ENCODE results near the gene MS4A4E.
"Not testable (repeated sequence)": the region's sequence is repeated elsewhere in the genome, so short reads cannot be mapped to it uniquely, and the experiment has no call there.

MS4A4E gene

GRCh38 chr11:60242740-60243239 is at the start of gene MS4A4E:
MS4A4E (minus strand) TSS chr11:60243137; CDS start chr11:60230055, 13,082 bp downstream.
- no peak for DNase-seq

GRCh38 chr11:60292145-60292544 is 49.2 kb upstream of the MS4A4E start:
- DNase-seq: no peak

- no peak for DNase-seq
These were observed 45.6 kb upstream of the MS4A4E start for GRCh38 chr11:60288531-60288930.

- not testable (repeated sequence) for DNase-seq
These were observed 42.6 kb upstream of the MS4A4E start for GRCh38 chr11:60285411-60286126.

- no peak for DNase-seq
These were observed 39.3 kb upstream of the MS4A4E start for GRCh38 chr11:60282286-60282685.

- no peak for DNase-seq
These were observed 38.5 kb upstream of the MS4A4E start for GRCh38 chr11:60281485-60281884.

GRCh38 chr11:60280412-60280811 is 37.5 kb upstream of the MS4A4E start, which contains the start of gene MS4A4A:
MS4A4A (plus strand) TSS chr11:60280666; CDS start chr11:60280676, 10 bp downstream.
- no peak for DNase-seq

GRCh38 chr11:60274416-60274815 is 31.5 kb upstream of the MS4A4E start:
- DNase-seq: no peak

- DNase-seq: peak; percentile 52
These were observed 22.7 kb upstream of the MS4A4E start for GRCh38 chr11:60265373-60266214.

GRCh38 chr11:60264644-60265043 is 21.7 kb upstream of the MS4A4E start:
- DNase-seq: no peak

- DNase-seq: no peak
These were observed 20.5 kb upstream of the MS4A4E start for GRCh38 chr11:60263402-60263801.

GRCh38 chr11:60261014-60261413 is 18.1 kb upstream of the MS4A4E start:
- DNase-seq: no peak

- no peak for DNase-seq
These were observed 15.2 kb upstream of the MS4A4E start for GRCh38 chr11:60257956-60258722.

- DNase-seq: no peak
These were observed 9.5 kb upstream of the MS4A4E start for GRCh38 chr11:60252213-60253108.

- DNase-seq: peak; percentile 48 to 61
These were observed 8.7 kb upstream of the MS4A4E start for GRCh38 chr11:60251485-60252212.

GRCh38 chr11:60241786-60242185 is 1.2 kb downstream of the MS4A4E start:
- DNase-seq: no peak

- DNase-seq: no peak
These were observed 2.3 kb downstream of the MS4A4E start for GRCh38 chr11:60240662-60241061.

GRCh38 chr11:60235321-60235720 is 7.6 kb downstream of the MS4A4E start:
- no peak for DNase-seq

- DNase-seq: no peak
These were observed 12.3 kb downstream of the MS4A4E start for GRCh38 chr11:60230681-60231080.

GRCh38 chr11:60222141-60222540 is 20.8 kb downstream of the MS4A4E start:
- no peak for DNase-seq

- no peak for DNase-seq
These were observed 21.2 kb downstream of the MS4A4E start for GRCh38 chr11:60221692-60222091.
